Left ventricle myocardium inferior (tissue), 1 donor: ENCODE measurements around the gene SLC66A1. TPM values are rescaled to one million over a fixed set of nuclear protein-coding genes. Genes with fewer than 3 reads are reported as not detected.

Experiments
- DNase-seq: peaks from one replicate; pipeline ENCODE4 v3.0.0-alpha.2; 2020
- H3K27ac ChIP-seq: fragments of 200-600 bp; replicated peaks from 2 replicates; pipeline ENCODE4 v1.8.0; 2021
- H3K27me3 ChIP-seq: fragments of 200-600 bp; 2 replicates; pipeline ENCODE4 v1.8.0; 2021; ENCODE audit warnings: low read depth
- H3K36me3 ChIP-seq: fragments of 200-600 bp; 2 replicates; pipeline ENCODE4 v1.8.0; 2021
- H3K4me1 ChIP-seq: fragments of 200-600 bp; 2 replicates; pipeline ENCODE4 v1.8.0; 2021
- H3K4me3 ChIP-seq: fragments of 200-600 bp; 2 replicates; pipeline ENCODE4 v1.8.0; 2021; ENCODE audit warnings: mild to moderate bottlenecking, moderate library complexity
- H3K9me3 ChIP-seq: fragments of 200-600 bp; replicated peaks from 2 replicates; pipeline ENCODE4 v1.8.0; 2021
- intact Hi-C: fragments of 100-400 bp; cut with micrococcal nuclease; formaldehyde crosslinking; loops from one replicate; pipeline ENCODE4 v1.11.0; 2022
- total RNA-seq: library from RNA; stranded (reverse); fragmentation: NEBNext Ultra II Directional; extraction: Animal tissue kit (Norgen Biotek cat#: 25700); gene quantifications from one replicate; pipeline ENCODE4 v1.2.1, GENCODE V29; 2021
- TF ChIP-seq, protein P1 (sequence below): fragments of 200-600 bp; IDR thresholded peaks from 2 replicates; pipeline ENCODE4 v1.8.0; 2021; ENCODE audit warnings: antibody characterized with exemption, mild to moderate bottlenecking, borderline replicate concordance
- donor health status: DM: no; HTN: yes; CAD: no; lungs with severe emphysema.

Gene SLC66A1
- total RNA-seq, 1 donor from 2014 or later = 5.8 TPM

DNA sequence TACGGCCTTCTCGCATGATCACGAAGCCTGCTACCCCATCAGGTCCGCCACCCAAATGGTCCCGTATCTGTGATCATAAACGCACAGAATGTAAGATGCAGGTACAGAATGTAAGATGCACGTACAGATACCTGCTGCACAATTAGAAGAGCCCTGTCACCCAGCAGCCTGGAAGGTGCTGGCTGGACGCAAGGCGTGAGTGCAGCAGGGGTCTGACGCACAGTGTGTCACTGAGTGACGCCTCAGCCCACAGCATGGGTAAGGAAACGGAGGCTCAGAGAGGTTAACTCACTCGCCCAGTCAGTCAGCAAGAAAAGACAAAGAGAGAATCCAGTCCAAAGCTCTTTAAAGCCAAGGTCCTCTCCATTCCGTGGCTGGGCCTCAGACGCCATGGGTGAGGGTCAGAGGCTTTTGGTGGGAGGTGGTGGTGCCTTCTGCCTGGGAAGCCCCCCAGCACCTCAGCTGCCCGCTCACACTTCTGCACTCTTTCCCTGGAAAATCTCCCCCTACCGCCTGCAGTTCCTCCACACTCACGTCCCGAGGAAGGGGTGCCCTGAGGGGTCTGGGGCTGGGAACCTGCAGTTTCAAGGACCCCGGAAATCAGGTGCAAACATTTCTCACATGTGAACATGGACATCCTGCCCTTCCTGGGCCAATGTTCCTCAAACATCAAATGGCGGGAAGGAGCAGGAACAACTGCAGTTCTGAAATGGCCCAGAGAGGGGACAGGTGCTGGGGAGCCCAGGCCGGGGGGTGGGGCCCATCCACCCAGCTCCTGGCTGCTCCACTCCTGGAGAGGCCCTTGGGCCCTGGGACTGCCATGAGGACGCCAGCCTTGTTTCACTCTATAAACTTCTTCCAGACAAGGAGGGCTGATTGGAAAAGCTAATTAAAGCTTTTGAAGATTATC lies 59.4 kb downstream of the SLC66A1 start:
- no peak overlapping the region for H3K4me3 ChIP-seq
- no peaks in the 10 kb centered on the region for H3K9me3 ChIP-seq
- peaks cover 13% of the 10 kb centered on the region for H3K36me3 ChIP-seq
- H3K27me3 ChIP-seq = no peaks in the 10 kb centered on the region
- TF ChIP-seq, protein P1, sequence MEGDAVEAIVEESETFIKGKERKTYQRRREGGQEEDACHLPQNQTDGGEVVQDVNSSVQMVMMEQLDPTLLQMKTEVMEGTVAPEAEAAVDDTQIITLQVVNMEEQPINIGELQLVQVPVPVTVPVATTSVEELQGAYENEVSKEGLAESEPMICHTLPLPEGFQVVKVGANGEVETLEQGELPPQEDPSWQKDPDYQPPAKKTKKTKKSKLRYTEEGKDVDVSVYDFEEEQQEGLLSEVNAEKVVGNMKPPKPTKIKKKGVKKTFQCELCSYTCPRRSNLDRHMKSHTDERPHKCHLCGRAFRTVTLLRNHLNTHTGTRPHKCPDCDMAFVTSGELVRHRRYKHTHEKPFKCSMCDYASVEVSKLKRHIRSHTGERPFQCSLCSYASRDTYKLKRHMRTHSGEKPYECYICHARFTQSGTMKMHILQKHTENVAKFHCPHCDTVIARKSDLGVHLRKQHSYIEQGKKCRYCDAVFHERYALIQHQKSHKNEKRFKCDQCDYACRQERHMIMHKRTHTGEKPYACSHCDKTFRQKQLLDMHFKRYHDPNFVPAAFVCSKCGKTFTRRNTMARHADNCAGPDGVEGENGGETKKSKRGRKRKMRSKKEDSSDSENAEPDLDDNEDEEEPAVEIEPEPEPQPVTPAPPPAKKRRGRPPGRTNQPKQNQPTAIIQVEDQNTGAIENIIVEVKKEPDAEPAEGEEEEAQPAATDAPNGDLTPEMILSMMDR = no peak
- H3K4me1 ChIP-seq = peaks cover 84% of the 10 kb centered on the region
- no peak overlapping the region for H3K27ac ChIP-seq
- no peak for DNase-seq
- intact Hi-C loops = no loop called here

DNA sequence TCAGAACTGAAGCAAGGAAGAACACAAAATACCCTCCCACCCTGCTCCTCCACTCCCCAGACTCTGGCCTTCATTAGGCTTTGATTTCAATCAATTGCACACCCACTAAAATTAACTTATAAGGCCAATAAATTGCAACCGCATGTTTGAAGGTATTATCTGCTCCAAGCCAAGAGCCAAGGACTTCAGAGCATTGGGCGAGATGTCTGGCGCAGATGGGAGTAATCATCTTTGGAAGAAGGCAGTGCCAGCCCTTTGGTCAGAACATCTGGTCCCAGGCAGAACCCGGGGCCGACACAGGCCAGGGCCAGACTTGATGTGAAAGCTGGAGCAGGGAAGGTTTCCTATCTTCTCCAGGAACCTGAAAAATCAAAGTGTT lies 60.0 kb downstream of the SLC66A1 start:
- no peak overlapping the region for H3K27ac ChIP-seq
- no peak for DNase-seq
- H3K9me3 ChIP-seq = no peaks in the 10 kb centered on the region
- H3K36me3 ChIP-seq = peaks cover 20% of the 10 kb centered on the region
- H3K27me3 ChIP-seq = no peaks in the 10 kb centered on the region
- no peak overlapping the region for H3K4me3 ChIP-seq
- H3K4me1 ChIP-seq = peaks cover 84% of the 10 kb centered on the region
- intact Hi-C loops = no loop called here
- TF ChIP-seq, protein P1 = no peak

DNA sequence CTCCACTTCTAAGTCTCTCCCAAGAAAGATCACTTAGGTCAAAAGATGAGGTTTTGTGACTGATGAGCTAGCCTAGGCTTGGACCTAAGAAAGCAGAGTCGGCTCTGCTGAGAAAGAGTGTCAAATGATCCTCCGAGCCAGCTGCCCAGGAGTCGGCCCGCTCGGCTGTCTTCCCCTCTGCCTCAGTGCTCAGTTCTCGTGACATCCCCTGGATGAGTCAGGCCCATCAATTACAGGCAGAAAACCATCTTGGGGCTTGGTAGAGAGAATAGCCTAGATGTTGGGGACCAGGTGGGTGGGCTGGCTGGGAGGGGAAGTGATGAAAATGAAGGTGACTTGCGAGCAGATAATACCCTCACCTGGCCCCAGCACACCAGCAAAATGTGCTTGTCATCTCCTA lies 60.5 kb downstream of the SLC66A1 start:
- Histone ChIP-seq H3K4me1 (peaks cover 83% of the 10 kb centered on the region), H3K36me3 (peaks cover 25% of the 10 kb centered on the region)

GRCh38 chr1:19373211-19374082 lies 61.3 kb downstream of the SLC66A1 start:
- peaks cover 33% of the 10 kb centered on the region for H3K36me3 ChIP-seq
- DNase-seq = no peak
- H3K27ac ChIP-seq = peak overlapping the region; percentile 65
- H3K9me3 ChIP-seq = no peaks in the 10 kb centered on the region
- H3K27me3 ChIP-seq = no peaks in the 10 kb centered on the region
- TF ChIP-seq, protein P1 = no peak
- no peak overlapping the region for H3K4me3 ChIP-seq
- H3K4me1 ChIP-seq = peaks cover 77% of the 10 kb centered on the region
- intact Hi-C loops = no loop called here

More for the DNA sequence above, 60.5 kb downstream of the SLC66A1 start:
- H3K9me3 ChIP-seq = no peaks in the 10 kb centered on the region
- TF ChIP-seq, protein P1 = no peak
- no peaks in the 10 kb centered on the region for H3K27me3 ChIP-seq
- no peak overlapping the region for H3K27ac ChIP-seq
- intact Hi-C loops = no loop called here
- no peak for DNase-seq
- no peak overlapping the region for H3K4me3 ChIP-seq

DNA sequence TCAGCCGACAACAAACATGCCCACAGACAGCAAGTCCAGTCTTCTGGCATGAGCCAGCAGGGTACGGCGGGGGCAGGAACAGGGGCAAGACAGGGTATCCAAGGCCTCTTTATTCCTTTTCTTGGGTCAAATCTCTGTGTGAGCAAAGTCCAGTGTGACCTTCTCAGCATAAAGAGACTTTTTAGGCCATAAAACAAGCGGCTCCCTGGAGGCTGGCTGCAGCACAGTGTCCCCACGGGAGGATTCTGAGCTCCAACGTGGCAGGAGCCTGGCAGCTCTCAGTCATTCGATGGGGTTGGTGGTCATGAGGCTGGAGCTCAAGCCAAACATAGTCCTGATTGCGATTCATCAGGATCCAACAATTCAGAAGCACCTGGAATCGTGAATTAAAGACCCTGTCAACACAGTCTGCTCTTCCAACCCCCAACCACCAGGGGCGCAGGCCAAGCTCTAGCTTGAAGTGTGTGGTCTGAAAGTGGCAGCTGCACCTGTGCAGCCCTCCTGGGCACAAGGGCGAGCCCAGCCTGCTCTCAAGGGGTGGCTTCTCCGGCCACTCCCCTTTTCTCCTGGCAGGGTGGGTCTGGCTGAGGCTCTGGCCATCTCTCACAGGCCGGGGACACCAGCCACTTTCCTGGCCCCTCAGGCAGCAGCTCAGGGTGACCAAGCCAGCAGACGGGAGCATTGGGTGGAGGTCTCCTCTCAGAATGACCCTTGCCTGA lies 62.1 kb downstream of the SLC66A1 start:
- H3K4me3 ChIP-seq = no peak overlapping the region
- intact Hi-C loops = no loop called here
- TF ChIP-seq, protein P1 = peak; percentile 15
- no peaks in the 10 kb centered on the region for H3K27me3 ChIP-seq
- peaks cover 73% of the 10 kb centered on the region for H3K4me1 ChIP-seq
- H3K9me3 ChIP-seq = no peaks in the 10 kb centered on the region
- H3K27ac ChIP-seq = peak overlapping the region; percentile 65
- H3K36me3 ChIP-seq = peaks cover 41% of the 10 kb centered on the region
- DNase-seq = no peak
